ENCODE data around the gene ITGB3BP. TPM values are rescaled to one million over a fixed set of nuclear protein-coding genes. Genes with fewer than 3 reads are reported as not detected.

ITGB3BP gene
- total RNA-seq, 1 experiment from 2014 or later: 50.2 TPM

GRCh38 chr1:63537940-63538339 is 14.9 kb upstream of the ITGB3BP start (continued):
- no peak for TF ChIP-seq STAT6 (CRISPR knock-in tag; conservative IDR thresholded peaks at IDR 0.05; ENCODE audit: low read depth)

GRCh38 chr1:63537006-63537405 is 14.0 kb upstream of the ITGB3BP start:
- ChIA-PET POLR2A (no interaction called here), CTCF (interaction anchor here (1.1 to 3.0 kb wide), 14 partner anchors 10 to 532 kb away, joined by 3 to 13 read pairs (median 6); partner anchors contain the start of gene EFCAB7)
- ATAC-seq: peak; percentile 48
- Mint-ChIP-seq H3K36me3 (no peaks in the 10 kb centered on the region), H3K4me1 (peaks cover 13% of the 10 kb centered on the region), H3K27me3 (ENCODE audit: low read depth) (no peaks in the 10 kb centered on the region), H3K9me3 (no peaks in the 10 kb centered on the region), H3K4me3 (no peak overlapping the region), H3K27ac (no peak overlapping the region)
- TF ChIP-seq ZNF671 (CRISPR knock-in tag; IDR thresholded peaks at IDR 0.05) (no peak), ATF3 (CRISPR knock-in tag; conservative IDR thresholded peaks at IDR 0.05) (no peak), TCF7 (CRISPR knock-in tag; IDR thresholded peaks at IDR 0.05; ENCODE audit: low read depth) (no peak), ERG (CRISPR knock-in tag; IDR thresholded peaks at IDR 0.05) (no peak), NR2C2 (CRISPR knock-in tag; IDR thresholded peaks at IDR 0.05) (no peak), USF1 (CRISPR knock-in tag; IDR thresholded peaks at IDR 0.05) (no peak), ZMAT4 (CRISPR knock-in tag; IDR thresholded peaks at IDR 0.05) (no peak), MYBL2 (CRISPR knock-in tag; IDR thresholded peaks at IDR 0.05) (no peak), IRF2 (CRISPR knock-in tag; IDR thresholded peaks at IDR 0.05; ENCODE audit: borderline replicate concordance, low read depth) (no peak), ZNF423 (CRISPR knock-in tag; IDR thresholded peaks at IDR 0.05) (no peak), STAT6 (CRISPR knock-in tag; conservative IDR thresholded peaks at IDR 0.05; ENCODE audit: low read depth) (no peak), SOX15 (CRISPR knock-in tag; IDR thresholded peaks at IDR 0.05) (no peak)
- no peak for DNase-seq (ENCODE audit: low spot score)

GRCh38 chr1:63534406-63534805 is 11.4 kb upstream of the ITGB3BP start:
- CTCF ChIA-PET: no interaction called here
- Mint-ChIP-seq H3K27me3 (ENCODE audit: low read depth) (no peaks in the 10 kb centered on the region), H3K4me1 (peaks cover 13% of the 10 kb centered on the region), H3K27ac (no peak overlapping the region), H3K9me3 (no peaks in the 10 kb centered on the region), H3K36me3 (no peaks in the 10 kb centered on the region), H3K4me3 (no peak overlapping the region)
- POLR2A ChIA-PET: no interaction called here
- no peak for ATAC-seq
- no peak for DNase-seq (ENCODE audit: low spot score)
- TF ChIP-seq PRRX2 (CRISPR knock-in tag; IDR thresholded peaks at IDR 0.05): no peak
- TF ChIP-seq RORB (CRISPR knock-in tag; IDR thresholded peaks at IDR 0.05): no peak
- TF ChIP-seq AR (CRISPR knock-in tag; IDR thresholded peaks at IDR 0.05): no peak
- TF ChIP-seq GTF2I (CRISPR knock-in tag; conservative IDR thresholded peaks at IDR 0.05): no peak
- TF ChIP-seq CREB1 (CRISPR knock-in tag; IDR thresholded peaks at IDR 0.05): no peak
- TF ChIP-seq MYBL2 (CRISPR knock-in tag; IDR thresholded peaks at IDR 0.05): no peak
- no peak for TF ChIP-seq NFYB (CRISPR knock-in tag; conservative IDR thresholded peaks at IDR 0.05; ENCODE audit: low read depth)
- no peak for TF ChIP-seq ZNF219 (CRISPR knock-in tag; IDR thresholded peaks at IDR 0.05; ENCODE audit: borderline replicate concordance)
- no peak for TF ChIP-seq MLX (CRISPR knock-in tag; IDR thresholded peaks at IDR 0.05)
- TF ChIP-seq MAX (CRISPR knock-in tag; IDR thresholded peaks at IDR 0.05): no peak
- no peak for TF ChIP-seq GABPB1 (CRISPR knock-in tag; IDR thresholded peaks at IDR 0.05)
- no peak for TF ChIP-seq ZNF317 (CRISPR knock-in tag; IDR thresholded peaks at IDR 0.05; ENCODE audit: borderline replicate concordance, low read depth)
